Activated naive CD4-positive, alpha-beta T cell treated with anti-CD3 and anti-CD28 coated beads, Interleukin-2, amount 10 ng/mL, durations not matched to agents 7 days and 5 days (primary cell): Measurements from ENCODE around the gene NEURL2.

Experiments
- CTCF ChIA-PET: fragments of 350-600 bp; sonication (Branson Sonifier 250); formaldehyde crosslinking; loops from one replicate; lab custom pipeline; 2021; ENCODE audit warnings: antibody characterized with exemption; lab: Charles Lee
- DNase-seq: peaks from one replicate; pipeline ENCODE4 v3.0.0-alpha.2; 2020
- H3K27ac Mint-ChIP-seq: one replicate; pipeline ENCODE4 v1.8.0; 2021; ENCODE audit warnings: mild to moderate bottlenecking, moderate library complexity, mixed read lengths
- H3K27me3 Mint-ChIP-seq: one replicate; pipeline ENCODE4 v1.8.0; 2021; ENCODE audit warnings: mild to moderate bottlenecking, mixed read lengths
- H3K36me3 Mint-ChIP-seq: one replicate; pipeline ENCODE4 v1.8.0; 2021; ENCODE audit warnings: mixed read lengths
- H3K4me1 Mint-ChIP-seq: one replicate; pipeline ENCODE4 v1.8.0; 2021; ENCODE audit warnings: mixed read lengths
- H3K4me3 Mint-ChIP-seq: one replicate; pipeline ENCODE4 v1.8.0; 2021; ENCODE audit warnings: mild to moderate bottlenecking, moderate library complexity, mixed read lengths
- H3K9me3 Mint-ChIP-seq: one replicate; pipeline ENCODE4 v1.8.0; 2021; ENCODE audit warnings: mixed read lengths

The NEURL2 gene

DNA sequence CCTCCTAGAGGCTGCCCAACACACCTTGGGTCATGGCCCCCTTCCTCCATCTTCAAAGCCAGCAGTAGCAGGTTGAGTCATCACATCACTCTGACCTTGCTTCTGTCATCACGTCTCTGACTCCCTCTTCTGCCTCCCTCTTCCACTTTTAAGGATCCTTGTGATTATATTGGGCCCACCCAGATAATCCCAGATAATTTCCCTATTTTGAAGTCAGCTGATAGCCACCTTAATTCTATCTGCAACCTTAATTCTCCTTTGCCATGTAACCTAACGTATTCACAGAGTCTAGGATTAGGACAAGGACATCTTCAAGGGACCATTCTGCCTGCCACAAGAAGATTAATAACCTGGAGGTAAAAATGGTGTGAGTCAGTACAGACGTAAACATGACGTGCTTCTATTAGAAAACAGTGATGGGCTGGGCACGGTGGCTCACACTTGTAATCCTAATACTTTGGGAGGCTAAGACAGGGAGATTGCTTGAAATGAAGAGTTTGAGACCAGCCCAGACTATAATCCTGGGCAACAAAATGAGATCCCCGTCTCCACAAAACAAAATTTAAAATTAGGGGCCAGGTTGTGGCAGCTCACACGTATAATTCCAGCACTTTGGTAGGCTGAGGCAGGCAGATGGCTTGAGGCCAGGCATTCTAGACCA, 30.3 kb downstream of the NEURL2 start:
- Mint-ChIP-seq H3K4me3 (no peak overlapping the region), H3K9me3 (no peaks in the 10 kb centered on the region), H3K27ac (no peak overlapping the region), H3K36me3 (peaks cover 14% of the 10 kb centered on the region), H3K4me1 (peaks cover 40% of the 10 kb centered on the region), H3K27me3 (no peaks in the 10 kb centered on the region)
- CTCF ChIA-PET: no interaction called here
- DNase-seq: no peak

DNA sequence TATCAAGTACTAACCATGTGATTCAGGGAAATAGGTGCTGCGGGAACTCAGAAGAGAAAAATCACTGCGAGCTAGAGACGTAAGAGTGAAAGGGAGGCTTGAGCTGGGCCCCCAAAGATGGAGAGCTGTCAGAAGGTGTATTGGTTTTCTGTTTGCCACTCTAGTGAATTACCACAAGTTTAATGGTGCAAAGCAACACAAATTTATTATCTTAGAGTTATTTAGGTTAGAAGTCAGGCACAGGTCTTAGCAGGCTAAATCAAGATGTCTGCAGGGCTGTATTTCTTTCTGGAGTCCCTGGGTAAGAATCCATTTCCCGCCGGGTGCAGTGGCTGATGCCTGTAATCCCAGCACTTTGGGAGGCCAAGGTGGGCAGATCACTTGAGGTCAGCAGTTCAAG, 31.1 kb downstream of the NEURL2 start:
- H3K27ac Mint-ChIP-seq: no peak overlapping the region
- CTCF ChIA-PET: no interaction called here
- H3K4me1 Mint-ChIP-seq: peaks cover 46% of the 10 kb centered on the region
- H3K4me3 Mint-ChIP-seq: no peak overlapping the region
- no peaks in the 10 kb centered on the region for H3K9me3 Mint-ChIP-seq
- H3K36me3 Mint-ChIP-seq: peaks cover 18% of the 10 kb centered on the region
- no peaks in the 10 kb centered on the region for H3K27me3 Mint-ChIP-seq
- no peak for DNase-seq

DNA sequence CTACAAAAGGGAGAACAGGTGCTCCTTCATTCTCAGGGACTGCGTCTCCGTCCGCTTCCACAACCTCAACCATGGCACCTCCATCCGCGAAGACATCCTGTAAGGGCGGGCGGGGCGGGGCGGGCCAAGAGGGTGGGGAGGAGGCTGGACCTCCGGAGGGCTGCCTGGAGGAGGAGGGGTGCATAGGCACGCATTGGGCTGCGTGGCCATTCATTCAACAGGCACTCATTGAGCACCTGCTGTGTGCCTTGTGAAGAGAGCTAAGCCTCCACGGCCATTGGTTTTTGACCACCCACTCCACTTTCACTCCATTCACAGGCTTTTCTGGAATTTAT, 33.2 kb downstream of the NEURL2 start:
- CTCF ChIA-PET: no interaction called here
- peaks cover 56% of the 10 kb centered on the region for H3K4me1 Mint-ChIP-seq
- DNase-seq: peak; percentile 64
- peak overlapping the region; percentile 99 for H3K4me3 Mint-ChIP-seq
- H3K36me3 Mint-ChIP-seq: peaks cover 25% of the 10 kb centered on the region
- H3K27ac Mint-ChIP-seq: peak overlapping the region; percentile 99
- H3K9me3 Mint-ChIP-seq: no peaks in the 10 kb centered on the region
- H3K27me3 Mint-ChIP-seq: no peaks in the 10 kb centered on the region

DNA sequence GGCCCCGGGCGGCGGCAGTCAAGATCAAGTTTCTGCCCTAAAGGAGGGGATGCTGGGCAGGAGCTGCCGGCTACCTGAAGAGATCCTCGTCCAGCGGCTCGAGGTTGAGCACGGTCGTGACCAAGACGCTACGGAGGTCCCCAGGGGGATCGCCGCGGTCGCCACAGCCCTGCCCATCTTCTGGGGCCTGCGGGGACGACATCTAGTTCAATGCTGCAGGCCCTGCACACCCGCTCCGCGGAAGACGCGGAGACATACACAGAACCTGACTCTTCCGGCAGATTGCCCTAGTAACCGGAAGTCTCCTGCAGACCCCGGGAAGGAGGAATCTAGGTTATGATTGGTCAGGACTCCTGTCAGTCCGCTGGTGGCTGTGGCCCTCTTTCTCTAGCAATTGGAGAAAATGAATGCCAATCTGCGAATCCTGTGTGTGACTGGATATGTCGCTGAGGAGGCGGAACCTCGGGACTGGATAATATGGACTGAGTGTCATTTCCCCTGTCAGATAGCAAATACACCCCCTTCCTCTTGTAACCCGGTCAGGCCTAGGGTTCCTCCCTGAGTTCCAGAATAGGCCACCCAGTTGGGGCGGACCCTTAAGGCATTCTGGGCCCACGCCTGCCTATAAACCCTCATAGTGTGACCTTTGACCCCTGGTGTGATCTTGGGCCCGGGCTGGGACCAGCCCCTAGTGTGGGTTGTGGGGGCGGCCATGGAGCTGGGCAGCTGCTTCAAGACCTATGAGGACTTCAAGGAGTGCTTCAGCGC, 33.7 kb downstream of the NEURL2 start, which contains the start of the genes ACOT8 and ZSWIM3:
TSS of gene ACOT8 (minus strand) at position 279 of the 768 bp plus-strand sequence. CDS start at position 202, 77 bp downstream.
TSS of gene ZSWIM3 (plus strand) at position 501 of the 768 bp plus-strand sequence. CDS start at position 713, 212 bp downstream.
- Mint-ChIP-seq H3K27me3 (no peaks in the 10 kb centered on the region), H3K4me1 (peaks cover 56% of the 10 kb centered on the region), H3K4me3 (peak within 1 kb of the TSS; percentile 99), H3K36me3 (peaks cover 27% of the 10 kb centered on the region), H3K27ac (peak within 1 kb of the TSS; percentile 99), H3K9me3 (no peaks in the 10 kb centered on the region)
- DNase-seq: peak; percentile 97
- CTCF ChIA-PET: interaction anchor here (1.0 to 1.5 kb wide), 2 partner anchors 59 to 113 kb away, joined by 3 read pairs; no protein-coding TSS in a partner anchor

DNA sequence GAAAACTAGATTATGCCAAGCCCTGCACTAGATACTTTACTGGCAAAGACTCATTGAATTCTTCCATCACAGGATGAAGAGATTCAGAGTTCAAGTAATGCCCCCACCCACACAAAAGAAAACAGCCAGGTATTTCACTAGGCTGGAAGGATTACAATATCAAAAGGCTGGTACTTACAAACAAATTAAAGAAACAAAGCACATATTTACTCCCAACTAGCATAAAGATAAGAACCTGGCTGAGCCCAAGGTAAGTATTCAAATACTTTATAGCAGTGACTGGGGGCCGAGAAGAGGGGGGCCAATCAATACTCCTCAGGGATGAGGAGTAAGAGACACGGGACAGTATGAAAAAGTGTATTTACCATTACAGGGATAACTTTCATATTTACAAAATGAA, 37.5 kb downstream of the NEURL2 start:
- Mint-ChIP-seq H3K27me3 (no peaks in the 10 kb centered on the region), H3K4me1 (peaks cover 42% of the 10 kb centered on the region), H3K36me3 (peaks cover 32% of the 10 kb centered on the region), H3K9me3 (no peaks in the 10 kb centered on the region), H3K4me3 (no peak overlapping the region), H3K27ac (no peak overlapping the region)
- no peak for DNase-seq
- CTCF ChIA-PET: no interaction called here

DNA sequence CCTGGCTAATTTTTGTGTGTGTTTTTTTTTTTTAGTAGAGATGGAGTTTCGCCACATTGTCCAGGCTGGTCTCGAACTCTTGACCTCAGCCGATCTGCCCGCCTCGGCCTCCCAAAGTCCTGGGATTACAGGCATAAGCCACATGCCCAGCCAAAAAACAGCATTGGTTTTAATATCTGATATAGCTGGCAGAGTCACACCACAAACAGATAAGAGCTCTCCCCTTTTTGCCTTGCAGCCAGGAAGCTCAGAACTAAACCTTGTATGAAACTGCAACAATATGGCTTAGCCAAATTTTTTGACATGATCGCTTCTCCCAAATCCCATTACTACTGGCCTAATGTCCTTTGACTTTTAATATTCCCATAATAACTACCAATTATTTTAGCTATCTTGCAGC, 38.7 kb downstream of the NEURL2 start:
- CTCF ChIA-PET: interaction anchor here (1.1 kb wide), 1 partner anchor 117 kb away, joined by 5 read pairs; no protein-coding TSS in a partner anchor
- no peaks in the 10 kb centered on the region for H3K9me3 Mint-ChIP-seq
- H3K4me3 Mint-ChIP-seq: no peak overlapping the region
- no peaks in the 10 kb centered on the region for H3K27me3 Mint-ChIP-seq
- no peak overlapping the region for H3K27ac Mint-ChIP-seq
- no peak for DNase-seq
- peaks cover 30% of the 10 kb centered on the region for H3K4me1 Mint-ChIP-seq
- H3K36me3 Mint-ChIP-seq: peaks cover 30% of the 10 kb centered on the region

DNA sequence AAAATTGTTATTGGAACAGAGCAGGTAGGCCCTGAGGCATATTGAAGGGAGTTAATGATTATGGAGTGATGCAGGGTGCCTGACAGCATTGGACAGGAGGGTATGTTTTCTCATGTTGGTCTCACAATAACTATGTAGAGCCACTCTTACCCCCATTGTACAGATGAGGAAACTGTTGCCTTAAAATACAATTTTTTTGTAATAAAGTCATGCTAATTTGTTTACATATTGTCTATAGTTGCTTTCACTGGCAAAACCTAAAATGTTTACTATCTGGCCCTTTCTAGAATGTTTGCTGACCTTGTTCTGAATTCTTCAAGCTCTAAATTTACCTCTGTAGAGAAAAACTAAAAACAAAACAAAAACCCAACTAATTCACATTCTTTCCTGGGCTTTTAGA, 39.5 kb downstream of the NEURL2 start:
- Mint-ChIP-seq H3K9me3 (no peaks in the 10 kb centered on the region), H3K4me3 (no peak overlapping the region), H3K27me3 (no peaks in the 10 kb centered on the region), H3K27ac (no peak overlapping the region), H3K4me1 (peaks cover 26% of the 10 kb centered on the region), H3K36me3 (peaks cover 27% of the 10 kb centered on the region)
- no peak for DNase-seq
- CTCF ChIA-PET: interaction anchor here (1.6 kb wide), 1 partner anchor 39 kb away, joined by 3 read pairs; no protein-coding TSS in a partner anchor

DNA sequence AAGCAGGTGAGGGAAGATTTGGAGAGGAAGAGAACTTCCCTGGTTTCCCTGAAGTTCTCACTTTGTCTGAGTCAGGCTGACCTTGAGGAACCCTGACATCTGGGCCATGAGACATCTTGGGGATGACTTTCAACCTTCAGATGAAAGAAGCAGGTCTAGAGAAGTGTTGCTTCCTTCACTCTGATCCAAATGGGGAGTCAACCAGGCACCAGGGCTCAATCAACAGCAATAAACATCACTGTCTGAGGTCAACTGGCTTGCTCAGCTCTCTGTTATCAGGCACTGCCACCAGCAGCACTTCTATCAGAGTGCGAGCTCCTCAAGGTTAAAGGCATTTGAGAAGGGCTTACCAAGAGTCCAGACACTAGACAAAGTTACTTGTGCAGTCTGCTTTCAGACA, 40.1 kb downstream of the NEURL2 start:
- Mint-ChIP-seq H3K4me3 (no peak overlapping the region), H3K9me3 (no peaks in the 10 kb centered on the region), H3K4me1 (peaks cover 20% of the 10 kb centered on the region), H3K27me3 (no peaks in the 10 kb centered on the region), H3K36me3 (peaks cover 31% of the 10 kb centered on the region), H3K27ac (no peak overlapping the region)
- no peak for DNase-seq
- CTCF ChIA-PET: interaction anchor here (1.6 kb wide), 1 partner anchor 39 kb away, joined by 3 read pairs; no protein-coding TSS in a partner anchor

DNA sequence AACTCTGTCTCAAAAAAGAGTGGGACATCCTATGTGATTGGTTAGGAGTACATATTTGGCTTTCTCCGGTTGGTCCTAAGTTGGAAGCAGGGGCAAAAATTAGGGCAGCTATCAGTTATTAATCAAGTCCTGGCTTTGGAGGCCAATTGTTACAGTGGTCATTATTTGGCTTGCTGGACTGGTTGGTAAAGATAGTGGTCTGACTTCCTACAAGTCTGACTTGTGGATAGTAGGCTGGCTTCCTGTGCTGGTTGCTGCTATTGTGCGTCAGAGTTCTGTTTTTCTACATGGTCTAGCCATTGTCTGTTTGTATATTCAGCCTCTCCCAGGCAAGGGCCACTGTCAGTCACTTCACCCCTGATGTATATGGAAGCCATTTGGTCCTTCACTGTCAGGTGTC, 40.8 kb downstream of the NEURL2 start:
- no peaks in the 10 kb centered on the region for H3K27me3 Mint-ChIP-seq

DNA sequence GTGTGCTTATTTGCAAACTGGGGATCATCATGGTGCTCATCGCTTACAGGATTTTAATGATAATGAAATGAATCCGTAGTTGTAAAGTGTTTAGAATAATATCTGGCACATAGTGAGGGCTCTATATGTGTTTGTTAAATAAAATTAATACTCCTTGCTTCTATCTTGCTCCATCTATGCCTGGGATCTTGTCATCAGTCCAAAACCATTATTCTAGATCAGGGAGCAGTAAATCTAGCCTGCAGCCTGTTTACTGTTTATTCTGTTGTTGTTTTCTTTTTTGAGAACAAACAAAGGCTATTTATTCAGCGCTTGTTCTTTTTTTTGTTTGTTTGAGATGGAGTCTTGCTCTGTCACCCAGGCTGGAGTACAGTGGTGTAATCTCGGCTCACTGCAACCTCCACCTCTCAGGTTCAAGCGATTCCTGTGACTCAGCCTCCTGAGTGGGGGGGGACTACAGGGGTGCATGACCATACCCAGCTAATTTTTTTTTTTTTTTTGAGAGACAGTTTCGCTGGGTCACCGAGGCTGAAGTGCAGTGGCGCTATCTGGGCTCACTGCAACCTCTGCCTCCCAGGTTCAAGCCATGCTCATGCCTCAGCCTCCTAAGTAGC, 41.9 kb downstream of the NEURL2 start:
- Mint-ChIP-seq H3K36me3 (peaks cover 33% of the 10 kb centered on the region), H3K4me1 (peaks cover 7% of the 10 kb centered on the region), H3K9me3 (no peaks in the 10 kb centered on the region), H3K27ac (no peak overlapping the region), H3K27me3 (no peaks in the 10 kb centered on the region), H3K4me3 (no peak overlapping the region)
- DNase-seq: no peak
- CTCF ChIA-PET: no interaction called here

More for the DNA sequence above, 40.8 kb downstream of the NEURL2 start:
- no peak overlapping the region for H3K4me3 Mint-ChIP-seq
- H3K36me3 Mint-ChIP-seq: peaks cover 32% of the 10 kb centered on the region
- no peak overlapping the region for H3K27ac Mint-ChIP-seq
- CTCF ChIA-PET: no interaction called here
- no peaks in the 10 kb centered on the region for H3K9me3 Mint-ChIP-seq
- peaks cover 16% of the 10 kb centered on the region for H3K4me1 Mint-ChIP-seq
- no peak for DNase-seq

DNA sequence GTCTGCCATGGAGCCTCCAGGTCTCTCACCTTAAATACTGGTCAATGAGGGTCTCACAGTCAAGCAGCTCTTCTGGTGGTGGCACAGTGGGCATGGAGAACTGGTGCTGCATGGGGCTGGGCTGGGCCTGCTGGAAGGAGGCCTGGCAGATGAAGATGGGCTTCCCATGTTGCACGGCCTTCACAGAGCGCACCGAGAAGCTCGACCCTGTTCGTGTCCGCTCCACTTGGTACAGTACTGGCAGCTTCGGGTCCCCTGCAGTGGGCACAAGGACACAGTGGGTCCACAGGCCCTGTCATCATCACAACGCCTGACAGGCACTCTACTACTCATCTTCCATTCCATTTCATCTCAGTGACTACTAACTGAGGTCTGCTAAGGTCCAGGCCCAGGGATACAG, 42.6 kb downstream of the NEURL2 start:
- H3K27ac Mint-ChIP-seq: no peak overlapping the region
- H3K27me3 Mint-ChIP-seq: no peaks in the 10 kb centered on the region
- CTCF ChIA-PET: interaction anchor here (1.8 kb wide), 1 partner anchor 122 kb away, joined by 4 read pairs; no protein-coding TSS in a partner anchor
- no peak overlapping the region for H3K4me3 Mint-ChIP-seq
- H3K9me3 Mint-ChIP-seq: no peaks in the 10 kb centered on the region
- peaks cover under 1% of the 10 kb centered on the region for H3K4me1 Mint-ChIP-seq
- peaks cover 32% of the 10 kb centered on the region for H3K36me3 Mint-ChIP-seq
- no peak for DNase-seq

DNA sequence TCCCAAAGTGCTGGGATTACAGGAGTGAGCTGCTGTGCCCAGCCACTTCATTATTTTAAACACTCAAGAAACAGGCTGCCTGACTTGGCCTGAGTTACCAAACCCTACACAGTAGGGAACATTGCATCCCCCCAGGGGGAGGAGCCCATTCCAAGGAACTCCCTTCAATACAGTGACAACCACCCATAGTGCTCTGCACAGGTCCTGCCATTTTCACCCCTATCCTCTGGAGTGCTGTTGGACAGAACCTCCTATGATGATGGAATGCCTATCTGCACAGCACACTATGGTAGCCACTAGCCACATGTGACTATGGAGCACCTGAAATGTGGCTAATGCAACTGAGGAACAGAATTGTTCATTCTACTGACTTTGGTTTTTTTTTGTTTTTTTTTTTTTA, 45.6 kb downstream of the NEURL2 start:
- Mint-ChIP-seq H3K4me3 (no peak overlapping the region), H3K9me3 (no peaks in the 10 kb centered on the region), H3K27me3 (no peaks in the 10 kb centered on the region), H3K36me3 (peaks cover 33% of the 10 kb centered on the region), H3K27ac (no peak overlapping the region), H3K4me1 (no peaks in the 10 kb centered on the region)
- CTCF ChIA-PET: no interaction called here
- DNase-seq: no peak

DNA sequence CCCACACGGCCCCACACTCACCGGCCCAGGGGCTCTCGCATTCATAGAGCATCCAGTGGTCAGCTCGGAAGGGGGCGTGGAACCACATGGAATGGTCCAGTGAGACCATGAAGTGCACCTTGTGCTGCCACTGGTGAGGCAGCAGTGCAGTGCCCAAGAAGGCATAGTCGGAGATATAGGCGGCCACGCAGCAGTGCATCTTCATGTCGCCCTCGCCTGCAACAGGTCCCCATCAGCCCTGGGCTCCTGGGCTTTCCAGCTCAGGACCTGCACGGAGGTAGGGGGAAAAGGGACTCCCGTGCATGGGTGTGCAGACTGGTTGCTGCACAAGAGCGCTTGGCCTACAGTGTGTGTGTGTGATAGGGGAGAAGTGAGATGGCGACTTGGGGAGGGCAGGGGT, 47.5 kb downstream of the NEURL2 start:
- DNase-seq: no peak
- no peak overlapping the region for H3K27ac Mint-ChIP-seq
- H3K9me3 Mint-ChIP-seq: no peaks in the 10 kb centered on the region
- no peak overlapping the region for H3K4me3 Mint-ChIP-seq
- H3K4me1 Mint-ChIP-seq: no peaks in the 10 kb centered on the region
- CTCF ChIA-PET: no interaction called here
- peaks cover 27% of the 10 kb centered on the region for H3K36me3 Mint-ChIP-seq
- H3K27me3 Mint-ChIP-seq: no peaks in the 10 kb centered on the region

DNA sequence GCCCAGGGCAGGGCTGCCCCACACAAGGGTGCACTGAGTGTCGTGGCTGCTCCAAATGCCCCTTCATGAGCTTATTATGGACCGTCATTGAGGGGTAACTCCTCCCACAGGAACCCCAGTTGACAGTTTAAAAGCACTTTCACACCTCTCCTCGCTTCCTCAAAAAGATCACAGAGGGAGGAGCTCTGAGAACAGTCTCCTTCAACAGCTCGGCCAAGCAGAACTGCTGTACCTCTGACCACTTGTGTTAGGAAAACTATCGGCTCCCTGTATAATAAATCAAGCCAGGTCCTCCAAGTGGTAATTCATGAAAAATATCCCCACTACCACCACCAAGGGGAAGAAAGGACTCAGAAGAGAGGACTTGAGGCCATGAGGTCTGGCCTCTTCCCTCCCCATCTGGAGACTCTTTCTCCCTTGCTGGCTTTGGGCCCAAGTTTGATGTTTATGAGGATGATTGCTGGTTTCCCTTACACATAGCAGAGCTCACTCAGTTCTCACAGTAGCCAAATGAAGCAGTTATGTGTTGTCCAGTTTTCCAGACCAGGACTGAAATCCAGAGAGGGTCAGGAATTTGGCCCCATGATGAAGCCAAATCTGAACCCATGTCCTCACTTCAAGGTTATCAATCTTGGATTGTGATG, 48.7 kb downstream of the NEURL2 start:
- Mint-ChIP-seq H3K36me3 (peaks cover 27% of the 10 kb centered on the region), H3K27me3 (no peaks in the 10 kb centered on the region), H3K4me3 (no peak overlapping the region), H3K9me3 (no peaks in the 10 kb centered on the region), H3K4me1 (no peaks in the 10 kb centered on the region), H3K27ac (peak overlapping the region; percentile 20)
- no peak for DNase-seq
- CTCF ChIA-PET: interaction anchor here (0.9 to 1.1 kb wide), 2 partner anchors 24 to 49 kb away, joined by 3 read pairs; partner anchors contain the start of genes CTSA and NEURL2
